Right cardiac atrium (tissue), 5 donors: ENCODE measurements around the gene EMSY. TPM values are rescaled to one million over a fixed set of nuclear protein-coding genes. Genes with fewer than 3 reads are reported as not detected.
A peak's percentile ranks its signal among the peaks of the same experiment; 100 is the strongest.
"Not testable (repeated sequence)": the region's sequence is repeated elsewhere in the genome, so short reads cannot be mapped to it uniquely, and the experiment has no call there.

ENCODE experiments used
- ATAC-seq, 2 donors: fragments of 200-7000 bp; cut with Tn5 transposase; one replicate each; pipeline versions ENCODE4 v1.8.0 to v1.9.1; 2020; ENCODE audit warnings: moderate library complexity in 2 of 2, mild to moderate bottlenecking in 1 of 2
- DNase-seq, 3 donors: peaks; one replicate each; pipeline ENCODE4 v3.0.0-alpha.2; 2020
- H3K27ac ChIP-seq: one replicate; pipeline ENCODE4 v1.5.1; 2013; ENCODE audit warnings: mild to moderate bottlenecking, low read length, control low read depth, moderate library complexity
- H3K27me3 ChIP-seq: one replicate; pipeline ENCODE4 v1.6.1; 2013; ENCODE audit not compliant: control insufficient read depth, insufficient read depth
- H3K4me1 ChIP-seq: one replicate; pipeline ENCODE4 v1.6.1; 2013; ENCODE audit warnings: low read length; ENCODE audit not compliant: control insufficient read depth, insufficient read depth
- H3K4me3 ChIP-seq: one replicate; pipeline ENCODE4 v1.5.1; 2013; ENCODE audit warnings: low read length, control low read depth
- H3K9me3 ChIP-seq: one replicate; pipeline ENCODE4 v1.6.1; 2013; ENCODE audit warnings: low read length; ENCODE audit not compliant: control insufficient read depth
- WGBS: extraction: QIAGEN DNeasy Blood & Tissue Kit; methylation state at CpG from one replicate; pipeline ENCODE4 v1.1.7; 2013; 5-methylcytosine and 5-hydroxymethylcytosine counted together
- intact Hi-C, 4 donors: fragments of 100-400 bp; cut with DNase I; formaldehyde crosslinking; loops; one replicate each; pipeline versions ENCODE4 v1.11.0 to v1.14.0; 2022 to 2023
- long read RNA-seq, 4 donors: library from polyadenylated mRNA; unstranded; transcript quantifications; one replicate each; pipeline ENCODE4 v2.0.0, GENCODE V29; 2020 to 2021
- polyA plus RNA-seq: library from polyadenylated mRNA; stranded (reverse); fragments of 200-250 nt; gene quantifications from one replicate; pipeline ENCODE4 v1.2.3, GENCODE V29; 2013
- total RNA-seq, 4 donors: library from RNA; stranded (reverse); fragmentation: NEBNext Ultra II Directional; extraction: Animal tissue kit (Norgen Biotek cat#: 25700); gene quantifications; one replicate each; pipeline ENCODE4 v1.2.1, GENCODE V29; 2021
- donor health status: healthy with polysubstance abuse.
- donor health status: DM: no; HTN: yes; CAD: no.
- donor health status: DM: no; HTN: no; CAD: no.
- donor health status: DM: no; HTN: yes; CAD: no; lungs with severe emphysema.
- donor health status: DM: yes; HTN: yes; CAD: no.

Gene EMSY
- total RNA-seq (10 to 100 TPM; 19.1 to 22.7 (median 20.6) TPM), polyA plus RNA-seq (7.8 TPM)
- long read RNA-seq, donor 1, partial matches to known transcripts = 2 of 4 reads
- long read RNA-seq, donor 1, other reads (novel, unspliced or antisense) = 2 of 4 reads
- long read RNA-seq, donor 2, partial matches to known transcripts = 0 of 1 reads
- long read RNA-seq, donor 2, other reads (novel, unspliced or antisense) = 1 of 1 reads
- long read RNA-seq, donor 3, partial matches to known transcripts = 6 of 12 reads
- long read RNA-seq, donor 3, other reads (novel, unspliced or antisense) = 6 of 12 reads
- long read RNA-seq, donor 4, partial matches to known transcripts = 0 of 1 reads
- long read RNA-seq, donor 4, other reads (novel, unspliced or antisense) = 0 of 1 reads

GRCh38 chr11:76444384-76445120, at the start of gene EMSY:
EMSY (plus strand) TSS chr11:76445018; CDS start chr11:76446939, 1,921 bp downstream.
- no peaks in the 10 kb centered on the region for H3K9me3 ChIP-seq
- no peaks in the 10 kb centered on the region for H3K27me3 ChIP-seq
- WGBS = under 1% methylated on average over 53 of the region's 53 CpGs
- DNase-seq (peak; percentile 97 to 98 (median 98)), ATAC-seq (peak; percentile 97 to 98)
- H3K4me1 ChIP-seq = no peaks in the 10 kb centered on the region
- H3K27ac ChIP-seq = peak within 1 kb of the TSS; percentile 94
- peak within 1 kb of the TSS; percentile 91 for H3K4me3 ChIP-seq
- intact Hi-C loops = loop anchor here in 1 of 4 donors (5.0 kb wide), 1 partner anchor 237 kb away; the partner anchor contains the start of gene WNT11

GRCh38 chr11:76395296-76395695, 49.5 kb upstream of the EMSY start:
- ATAC-seq = no peak
- intact Hi-C loops = no loop called here
- no peak for DNase-seq
- Histone ChIP-seq H3K27me3 (no peaks in the 10 kb centered on the region), H3K9me3 (no peaks in the 10 kb centered on the region), H3K27ac (no peak overlapping the region), H3K4me1 (no peaks in the 10 kb centered on the region), H3K4me3 (no peak overlapping the region)
- 96% methylated on average over 1 of the region's 1 CpG for WGBS

- no peaks in the 10 kb centered on the region for H3K27me3 ChIP-seq
- no peaks in the 10 kb centered on the region for H3K9me3 ChIP-seq
- intact Hi-C loops = no loop called here
- H3K4me1 ChIP-seq = no peaks in the 10 kb centered on the region
- 94% methylated on average over 3 of the region's 3 CpGs for WGBS
- DNase-seq (no peak), ATAC-seq (no peak)
- H3K4me3 ChIP-seq = no peak overlapping the region
- H3K27ac ChIP-seq = no peak overlapping the region
Measured at GRCh38 chr11:76397383-76397782, 47.4 kb upstream of the EMSY start.

- intact Hi-C loops = no loop called here
- 71% methylated on average over 1 of the region's 1 CpG for WGBS
Measured at GRCh38 chr11:76400967-76401366, 43.9 kb upstream of the EMSY start.

GRCh38 chr11:76401484-76401883, 43.3 kb upstream of the EMSY start:
- ATAC-seq, H3K27me3 ChIP-seq, DNase-seq, H3K4me1 ChIP-seq, H3K27ac ChIP-seq, H3K9me3 ChIP-seq, H3K4me3 ChIP-seq, intact Hi-C loops: not testable (repeated sequence)
- WGBS = 93% methylated on average over 8 of the region's 8 CpGs

More at GRCh38 chr11:76400967-76401366, 43.9 kb upstream of the EMSY start:
- H3K27me3 ChIP-seq = no peaks in the 10 kb centered on the region
- no peaks in the 10 kb centered on the region for H3K9me3 ChIP-seq
- H3K4me3 ChIP-seq = no peak overlapping the region
- ATAC-seq = no peak
- H3K27ac ChIP-seq = no peak overlapping the region
- H3K4me1 ChIP-seq = no peaks in the 10 kb centered on the region
- no peak for DNase-seq

- Histone ChIP-seq H3K4me1 (no peaks in the 10 kb centered on the region), H3K27ac (no peak overlapping the region), H3K4me3 (no peak overlapping the region), H3K27me3 (no peaks in the 10 kb centered on the region), H3K9me3 (no peaks in the 10 kb centered on the region)
- no peak for DNase-seq
- intact Hi-C loops = no loop called here
- no peak for ATAC-seq
- WGBS = 94% methylated on average over 4 of the region's 4 CpGs
Measured at GRCh38 chr11:76406359-76406758, 38.5 kb upstream of the EMSY start.

- H3K27me3 ChIP-seq = no peaks in the 10 kb centered on the region
- DNase-seq (no peak), ATAC-seq (peak in 1 of 2 donors; percentile 34)
- no peak overlapping the region for H3K4me3 ChIP-seq
- H3K27ac ChIP-seq = no peak overlapping the region
- no peaks in the 10 kb centered on the region for H3K4me1 ChIP-seq
- intact Hi-C loops = no loop called here
- WGBS = 56% methylated on average over 7 of the region's 7 CpGs
- H3K9me3 ChIP-seq = no peaks in the 10 kb centered on the region
Measured at GRCh38 chr11:76408171-76408965, 36.5 kb upstream of the EMSY start.

GRCh38 chr11:76410851-76411357, 33.9 kb upstream of the EMSY start:
- H3K27me3 ChIP-seq = no peaks in the 10 kb centered on the region
- WGBS = 77% methylated on average over 10 of the region's 10 CpGs
- H3K27ac ChIP-seq = no peak overlapping the region
- no peaks in the 10 kb centered on the region for H3K9me3 ChIP-seq
- H3K4me3 ChIP-seq = no peak overlapping the region
- DNase-seq (no peak), ATAC-seq (no peak)
- intact Hi-C loops = no loop called here
- H3K4me1 ChIP-seq = no peaks in the 10 kb centered on the region

GRCh38 chr11:76415073-76415472, 29.7 kb upstream of the EMSY start:
- no peak overlapping the region for H3K27ac ChIP-seq
- DNase-seq (no peak), ATAC-seq (no peak)
- no peak overlapping the region for H3K4me3 ChIP-seq
- no peaks in the 10 kb centered on the region for H3K27me3 ChIP-seq
- H3K9me3 ChIP-seq = no peaks in the 10 kb centered on the region
- intact Hi-C loops = no loop called here
- H3K4me1 ChIP-seq = no peaks in the 10 kb centered on the region

GRCh38 chr11:76419896-76420295, 24.9 kb upstream of the EMSY start:
- Histone ChIP-seq H3K4me3 (no peak overlapping the region), H3K27ac (no peak overlapping the region), H3K9me3 (no peaks in the 10 kb centered on the region), H3K4me1 (no peaks in the 10 kb centered on the region), H3K27me3 (no peaks in the 10 kb centered on the region)
- ATAC-seq (no peak), DNase-seq (no peak)
- intact Hi-C loops = no loop called here
- 59% methylated on average over 3 of the region's 3 CpGs for WGBS
